Stimulated activated CD8-positive, alpha-beta memory T cell treated with anti-CD3 and anti-CD28 coated beads, Interleukin-4, amount 100 ng/mL, for 4 hours (primary cell): ENCODE data around the gene NRCAM.

Experiments
- DNase-seq, 2 donors: peaks; one replicate each; pipeline ENCODE4 v3.0.0-alpha.2; 2020; ENCODE audit warnings: low read depth in 2 of 2, low spot score in 1 of 2

The NRCAM gene

GRCh38 chr7:108425714-108426275, 30.4 kb downstream of the NRCAM start:
- no peak for DNase-seq

- DNase-seq: no peak
Observed at GRCh38 chr7:108424013-108424412, 32.2 kb downstream of the NRCAM start.

- DNase-seq: no peak
Observed at GRCh38 chr7:108423089-108423989, 32.9 kb downstream of the NRCAM start.

- no peak for DNase-seq
Observed at GRCh38 chr7:108421720-108422331, 34.4 kb downstream of the NRCAM start.

- DNase-seq: no peak
Observed at GRCh38 chr7:108419961-108420908, 36.0 kb downstream of the NRCAM start.

GRCh38 chr7:108418946-108419345, 37.3 kb downstream of the NRCAM start:
- no peak for DNase-seq

- DNase-seq: no peak
Observed at GRCh38 chr7:108417926-108418325, 38.3 kb downstream of the NRCAM start.

GRCh38 chr7:108417144-108417543, 39.1 kb downstream of the NRCAM start:
- no peak for DNase-seq

GRCh38 chr7:108415821-108416536, 40.3 kb downstream of the NRCAM start:
- DNase-seq: no peak

- DNase-seq: no peak
Observed at GRCh38 chr7:108415084-108415483, 41.2 kb downstream of the NRCAM start.

- no peak for DNase-seq
Observed at GRCh38 chr7:108413782-108414492, 42.3 kb downstream of the NRCAM start.

- no peak for DNase-seq
Observed at GRCh38 chr7:108413337-108413736, 42.9 kb downstream of the NRCAM start.

GRCh38 chr7:108409146-108409545, 47.1 kb downstream of the NRCAM start:
- no peak for DNase-seq

GRCh38 chr7:108408296-108408991, 47.8 kb downstream of the NRCAM start:
- DNase-seq: no peak

- no peak for DNase-seq
Observed at GRCh38 chr7:108407676-108408075, 48.6 kb downstream of the NRCAM start.

- DNase-seq: no peak
Observed at GRCh38 chr7:108406222-108406890, 49.9 kb downstream of the NRCAM start.

- no peak for DNase-seq
Observed at GRCh38 chr7:108404509-108405420, 51.5 kb downstream of the NRCAM start.
